K562 (cell line): ENCODE data around the gene GLI3. TPM values are rescaled to one million over a fixed set of nuclear protein-coding genes. Genes with fewer than 3 reads are reported as not detected.

Experiments
- ATAC-seq: fragments of 200-7000 bp; cut with Tn5 transposase; 3 replicates; pipeline ENCODE4 v1.9.1; 2020; ENCODE audit warnings: moderate library complexity
- BruUV-seq: library from RNA; stranded (reverse); fragments of 400-500 nt; replicated peaks from 2 replicates; lab custom pipeline; 2021; lab: Mats Ljungman, UMichigan
- CTCF ChIA-PET: fragments of 300-600 bp; formaldehyde crosslinking; extraction: SDS; loops from one replicate; lab custom pipeline; 2021; ENCODE audit warnings: low intra/inter-chr PET ratio; lab: Yijun Ruan, JAX
- POLR2A ChIA-PET: fragments of 300-600, 350-650 bp; sonication (Branson Sonifier 250); formaldehyde crosslinking; extraction: SDS; loops from one replicate; lab custom pipeline; 2021; ENCODE audit warnings: antibody characterized with exemption, inconsistent platforms; lab: Yijun Ruan, JAX
- DNase-seq, 4 experiments: peaks; one replicate each; pipeline versions ENCODE4 v3.0.0 to v3.0.0-alpha.2; 2011 to 2018; ENCODE audit warnings: low spot score in 3 of 4, mixed read lengths in 3 of 4; ENCODE audit errors: extremely low read depth in 1 of 4
- FAIRE-seq: peaks from 2 replicates; lab custom pipeline; 2011; peaks lifted over from hg19 to GRCh38; lab: Jason Lieb, UNC
- H2AFZ ChIP-seq: 2 replicates; pipeline ENCODE4 v1.6.0; 2011; ENCODE audit warnings: low read depth, low read length, control low read depth, inconsistent platforms
- H3K27ac ChIP-seq: fragments of 200-600 bp; 3 replicates; pipeline ENCODE4 v1.8.0; 2011; ENCODE audit warnings: low read depth, mild to moderate bottlenecking, control low read depth, inconsistent platforms, low read length, moderate library complexity, mixed read lengths; ENCODE audit errors: extremely low read depth
- H3K27me3 ChIP-seq, 2 experiments: fragments of 300-600 bp in 1 of 2; 2 replicates in 1 of 2; 3 replicates in 1 of 2; pipeline versions ENCODE4 v1.6.0 to v1.8.0; 2011; ENCODE audit warnings: inconsistent platforms in 2 of 2, low read length in 2 of 2, mild to moderate bottlenecking in 1 of 2, mixed read lengths in 1 of 2, moderate library complexity in 1 of 2; ENCODE audit not compliant: control insufficient read depth in 2 of 2, insufficient read depth in 2 of 2
- H3K36me3 ChIP-seq: fragments of 300-600 bp; 3 replicates; pipeline ENCODE4 v1.8.0; 2011; ENCODE audit warnings: mild to moderate bottlenecking, low read length, inconsistent platforms; ENCODE audit not compliant: control insufficient read depth, insufficient read depth
- H3K4me1 ChIP-seq, 2 experiments: fragments of 200-600 bp in 1 of 2; replicated peaks in 1 of 2; 2 replicates in 1 of 2; 3 replicates in 1 of 2; pipeline versions ENCODE4 v1.5.1 to v1.8.0; 2011; ENCODE audit warnings: inconsistent platforms in 2 of 2, low read length in 2 of 2, mild to moderate bottlenecking in 1 of 2, mixed read lengths in 1 of 2, moderate library complexity in 1 of 2; ENCODE audit not compliant: control insufficient read depth in 2 of 2, insufficient read depth in 2 of 2
- H3K4me2 ChIP-seq: 2 replicates; pipeline ENCODE4 v1.6.1; 2011; ENCODE audit warnings: low read length, control low read depth, inconsistent platforms, mixed read lengths; ENCODE audit not compliant: insufficient read depth
- H3K4me3 ChIP-seq: fragments of 200-600 bp; sonication (generic), shearing (Covaris generic); 2 replicates; pipeline ENCODE4 v1.5.1; 2016; ENCODE audit warnings: control low read depth, inconsistent platforms
- H3K79me2 ChIP-seq: fragments of 200-600 bp; 3 replicates; pipeline ENCODE4 v1.8.0; 2011; ENCODE audit warnings: low read length, inconsistent platforms; ENCODE audit not compliant: control insufficient read depth, insufficient read depth
- H3K9ac ChIP-seq, 2 experiments: 2 replicates each; pipeline versions ENCODE4 v1.6.0 to v1.6.1; 2011; ENCODE audit warnings: low read depth in 2 of 2, low read length in 2 of 2, control low read depth in 1 of 2, inconsistent platforms in 1 of 2, mild to moderate bottlenecking in 1 of 2, mixed read lengths in 1 of 2; ENCODE audit not compliant: insufficient read depth in 1 of 2
- H3K9me1 ChIP-seq: one replicate; pipeline ENCODE4 v1.6.0; 2011; ENCODE audit warnings: inconsistent platforms, mild to moderate bottlenecking, low read length, moderate library complexity; ENCODE audit not compliant: control insufficient read depth, insufficient read depth
- H3K9me3 ChIP-seq: replicated peaks from 2 replicates; pipeline ENCODE4 v1.5.1; 2011; ENCODE audit warnings: low read depth, low read length, inconsistent platforms; ENCODE audit not compliant: control insufficient read depth, insufficient read depth
- H4K20me1 ChIP-seq: replicated peaks from 2 replicates; pipeline ENCODE4 v1.6.1; 2011; ENCODE audit warnings: low read length, inconsistent platforms, mixed read lengths; ENCODE audit not compliant: control insufficient read depth, insufficient read depth
- ARHGAP35 ChIP-seq: fragments of 450-650 bp; IDR thresholded peaks from 2 replicates; pipeline ENCODE4 v1.6.1; 2018; ENCODE audit not compliant: partially characterized antibody
- CEBPG ChIP-seq, 3 experiments: fragments of 200-800 bp in 1 of 3; sonication (Bioruptor generic) in 1 of 3; sonication (generic) in 1 of 3; formaldehyde crosslinking in 1 of 3; IDR thresholded peaks in 2 of 3; conservative IDR thresholded peaks in 1 of 3; 2 replicates each; pipeline versions ENCODE4 v1.6.1 to v1.8.0; 2016 to 2022; ENCODE audit warnings: missing compliant biosample characterization in 2 of 3, missing genetic modification characterization in 2 of 3, mild to moderate bottlenecking in 1 of 3, missing genetic modification reagents in 1 of 3
- NCOR1 ChIP-seq: fragments of 450-650 bp; IDR thresholded peaks from 2 replicates; pipeline ENCODE4 v1.6.1; 2016; ENCODE audit warnings: mild to moderate bottlenecking, moderate library complexity
- NEUROD1 ChIP-seq: fragments of 150-350 bp; IDR thresholded peaks from 2 replicates; pipeline ENCODE4 v1.6.1; 2014; ENCODE audit warnings: borderline replicate concordance, low read length, low read depth; ENCODE audit not compliant: partially characterized antibody
- PRPF4 ChIP-seq: fragments of 200-400 bp; formaldehyde crosslinking; IDR thresholded peaks from one replicate; pipeline ENCODE4 v1.6.1; 2017; ENCODE audit warnings: low read length, low read depth, mild to moderate bottlenecking; ENCODE audit not compliant: insufficient read depth, poor library complexity, severe bottlenecking
- PYGO2 ChIP-seq: fragments of 450-650 bp; IDR thresholded peaks from 2 replicates; pipeline ENCODE4 v1.6.1; 2016; ENCODE audit warnings: mild to moderate bottlenecking, missing genetic modification characterization, moderate library complexity, missing compliant biosample characterization
- SRSF9 ChIP-seq: fragments of 200-400 bp; formaldehyde crosslinking; IDR thresholded peaks from 2 replicates; pipeline ENCODE4 v1.6.1; 2017; ENCODE audit warnings: low read depth, low read length, borderline replicate concordance
- ZBTB17 ChIP-seq: fragments of 450-650 bp; formaldehyde crosslinking; IDR thresholded peaks from 2 replicates; pipeline ENCODE4 v1.4.0; 2020; ENCODE audit warnings: mild to moderate bottlenecking
- ZNF253 ChIP-seq: fragments of 250-450 bp; sonication (Bioruptor Pico); conservative IDR thresholded peaks from 2 replicates; pipeline ENCODE4 v1.6.1; 2021; ENCODE audit warnings: mild to moderate bottlenecking
- ZNF551 ChIP-seq: fragments of 250-450 bp; sonication (Bioruptor Pico); IDR thresholded peaks from 2 replicates; pipeline ENCODE4 v1.5.0; 2021; ENCODE audit warnings: mild to moderate bottlenecking, moderate library complexity
- WGBS: fragments of 100-300 bp; shearing (Covaris generic); methylation state at CpG from one replicate; pipeline ENCODE4 v1.1.6; 2016; ENCODE audit warnings: low coverage, mixed read lengths; ENCODE audit not compliant: insufficient coverage; ENCODE audit errors: missing lambda C conversion rate; 5-methylcytosine and 5-hydroxymethylcytosine counted together
- in situ Hi-C: fragments of 300-500 bp; cut with MboI; formaldehyde crosslinking; loops from 4 replicates; pipeline ENCODE4 v1.15.0; 2018; ENCODE audit warnings: inconsistent platforms, mixed read lengths
- intact Hi-C: fragments of 100-400 bp; cut with micrococcal nuclease; formaldehyde crosslinking; loops from 2 replicates; pipeline ENCODE4 v1.14.2; 2022
- polyA plus RNA-seq, 8 experiments: library from polyadenylated mRNA; depleted of rRNA in 4 of 8; stranded (reverse) in 5 of 8; unstranded in 3 of 8; fragments of >200 nt; fragmentation: Nextera tagmentation in 2 of 8; fragmentation: Illumina TruSeq in 1 of 8; extraction: Ambion mirVana in 2 of 8; extraction: Trizol in 1 of 8; gene quantifications; 2 replicates each; pipeline versions ENCODE4 v1.2.1 to v1.2.3, GENCODE V29; 2011 to 2014; ENCODE audit warnings: inconsistent platforms in 1 of 8, missing spikeins in 1 of 8
- total RNA-seq, 7 experiments: library from RNA; depleted of rRNA in 6 of 7; stranded (reverse); fragments of >200 nt in 6 of 7; fragmentation: Illumina TruSeq in 2 of 7; extraction: Trizol in 2 of 7; gene quantifications; 2 replicates each; pipeline versions ENCODE4 v1.2.1 to v1.2.3, GENCODE V29; 2011 to 2021; ENCODE audit warnings: low replicate concordance in 1 of 7
- TF ChIP-seq, protein P1 (sequence below): sonication (generic); formaldehyde crosslinking; IDR thresholded peaks from 2 replicates; pipeline ENCODE4 v1.8.1; 2023; ENCODE audit warnings: missing genetic modification reagents, mild to moderate bottlenecking, borderline replicate concordance

Gene GLI3
- total and polyA plus RNA-seq, 9 of the 15 experiments (the other 6 are each of a cell fraction or from before 2014, with no cell fraction given): 0.01 to 0.18 (median 0.07) TPM; not detected in 6

DNA sequence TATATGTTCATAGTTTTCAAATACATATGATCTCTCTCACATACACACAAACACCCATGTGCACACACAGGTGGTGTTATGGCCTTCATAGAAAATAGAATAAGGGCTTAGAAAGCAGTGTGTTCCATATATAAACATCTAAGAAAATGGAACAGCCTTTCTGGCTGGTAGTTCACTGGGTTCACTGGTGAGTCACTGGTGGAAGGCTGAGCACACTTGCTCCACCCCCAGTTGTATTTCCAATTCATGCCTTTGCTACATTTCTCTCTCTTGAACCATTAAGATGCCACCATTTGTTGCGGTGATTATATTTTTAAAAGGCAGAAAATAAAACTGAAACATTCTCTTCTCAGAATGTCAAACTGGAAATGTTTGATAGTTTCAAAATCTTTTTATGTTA lies 252.1 kb downstream of the GLI3 start:
- BruUV-seq: no TSS peak
- ChIA-PET CTCF (no interaction called here), POLR2A (no interaction called here)
- no peaks in the 10 kb centered on the region for H3K36me3 ChIP-seq
- no peaks in the 10 kb centered on the region for H3K9me3 ChIP-seq
- 0% methylated on average over 1 of the region's 1 CpG for WGBS
- ATAC-seq: no peak
- no peak overlapping the region for H2AFZ ChIP-seq
- H4K20me1 ChIP-seq: no peaks in the 10 kb centered on the region
- no peak overlapping the region for H3K9ac ChIP-seq
- TF ChIP-seq CEBPG (CRISPR knock-in tag; IDR thresholded peaks at IDR 0.05): no peak
- TF ChIP-seq CEBPG (tag; conservative IDR thresholded peaks at IDR 0.05 in 1 of 2, IDR thresholded peaks at IDR 0.05 in 1 of 2): no peak
- TF ChIP-seq ARHGAP35: no peak
- TF ChIP-seq PRPF4: no peak
- TF ChIP-seq PYGO2 (tag): no peak
- TF ChIP-seq NCOR1: no peak
- TF ChIP-seq ZBTB17 (CRISPR knock-in tag): no peak
- TF ChIP-seq ZNF551 (CRISPR knock-in tag): no peak
- TF ChIP-seq SRSF9: no peak
- no peak for TF ChIP-seq ZNF253 (CRISPR knock-in tag)
- TF ChIP-seq NEUROD1: no peak
- TF ChIP-seq, protein P1, sequence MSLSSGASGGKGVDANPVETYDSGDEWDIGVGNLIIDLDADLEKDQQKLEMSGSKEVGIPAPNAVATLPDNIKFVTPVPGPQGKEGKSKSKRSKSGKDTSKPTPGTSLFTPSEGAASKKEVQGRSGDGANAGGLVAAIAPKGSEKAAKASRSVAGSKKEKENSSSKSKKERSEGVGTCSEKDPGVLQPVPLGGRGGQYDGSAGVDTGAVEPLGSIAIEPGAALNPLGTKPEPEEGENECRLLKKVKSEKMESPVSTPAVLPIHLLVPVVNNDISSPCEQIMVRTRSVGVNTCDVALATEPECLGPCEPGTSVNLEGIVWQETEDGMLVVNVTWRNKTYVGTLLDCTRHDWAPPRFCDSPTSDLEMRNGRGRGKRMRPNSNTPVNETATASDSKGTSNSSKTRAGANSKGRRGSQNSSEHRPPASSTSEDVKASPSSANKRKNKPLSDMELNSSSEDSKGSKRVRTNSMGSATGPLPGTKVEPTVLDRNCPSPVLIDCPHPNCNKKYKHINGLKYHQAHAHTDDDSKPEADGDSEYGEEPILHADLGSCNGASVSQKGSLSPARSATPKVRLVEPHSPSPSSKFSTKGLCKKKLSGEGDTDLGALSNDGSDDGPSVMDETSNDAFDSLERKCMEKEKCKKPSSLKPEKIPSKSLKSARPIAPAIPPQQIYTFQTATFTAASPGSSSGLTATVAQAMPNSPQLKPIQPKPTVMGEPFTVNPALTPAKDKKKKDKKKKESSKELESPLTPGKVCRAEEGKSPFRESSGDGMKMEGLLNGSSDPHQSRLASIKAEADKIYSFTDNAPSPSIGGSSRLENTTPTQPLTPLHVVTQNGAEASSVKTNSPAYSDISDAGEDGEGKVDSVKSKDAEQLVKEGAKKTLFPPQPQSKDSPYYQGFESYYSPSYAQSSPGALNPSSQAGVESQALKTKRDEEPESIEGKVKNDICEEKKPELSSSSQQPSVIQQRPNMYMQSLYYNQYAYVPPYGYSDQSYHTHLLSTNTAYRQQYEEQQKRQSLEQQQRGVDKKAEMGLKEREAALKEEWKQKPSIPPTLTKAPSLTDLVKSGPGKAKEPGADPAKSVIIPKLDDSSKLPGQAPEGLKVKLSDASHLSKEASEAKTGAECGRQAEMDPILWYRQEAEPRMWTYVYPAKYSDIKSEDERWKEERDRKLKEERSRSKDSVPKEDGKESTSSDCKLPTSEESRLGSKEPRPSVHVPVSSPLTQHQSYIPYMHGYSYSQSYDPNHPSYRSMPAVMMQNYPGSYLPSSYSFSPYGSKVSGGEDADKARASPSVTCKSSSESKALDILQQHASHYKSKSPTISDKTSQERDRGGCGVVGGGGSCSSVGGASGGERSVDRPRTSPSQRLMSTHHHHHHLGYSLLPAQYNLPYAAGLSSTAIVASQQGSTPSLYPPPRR (CRISPR knock-in tag): no peak
- intact Hi-C loops (no loop called here), in situ Hi-C loops (no loop called here)
- H3K4me1 ChIP-seq: no peaks in the 10 kb centered on the region
- DNase-seq: no peak
- no peak overlapping the region for H3K4me2 ChIP-seq
- FAIRE-seq: no peak
- H3K79me2 ChIP-seq: no peaks in the 10 kb centered on the region
- no peak overlapping the region for H3K4me3 ChIP-seq
- H3K27me3 ChIP-seq: peaks cover 2 to 4% of the 10 kb centered on the region in 2 experiments; a peak in 2 of 5 replicates
- H3K27ac ChIP-seq: no peak overlapping the region
- H3K9me1 ChIP-seq: no peaks in the 10 kb centered on the region
